ENCODE measurements around the gene PDE11A. TPM values are rescaled to one million over a fixed set of nuclear protein-coding genes. Genes with fewer than 3 reads are reported as not detected.

PDE11A gene
- total RNA-seq, 1 experiment from 2014 or later, result 0.29 TPM

GRCh38 chr2:177923323-177923722 lies 149.3 kb downstream of the PDE11A start:
- DNase-seq (ENCODE audit: low read depth), result no peak

GRCh38 chr2:177921726-177922125 lies 150.9 kb downstream of the PDE11A start:
- DNase-seq (ENCODE audit: low read depth), result no peak

- DNase-seq (ENCODE audit: low read depth), result no peak
Measured at GRCh38 chr2:177917169-177917568, 155.4 kb downstream of the PDE11A start.

DNA sequence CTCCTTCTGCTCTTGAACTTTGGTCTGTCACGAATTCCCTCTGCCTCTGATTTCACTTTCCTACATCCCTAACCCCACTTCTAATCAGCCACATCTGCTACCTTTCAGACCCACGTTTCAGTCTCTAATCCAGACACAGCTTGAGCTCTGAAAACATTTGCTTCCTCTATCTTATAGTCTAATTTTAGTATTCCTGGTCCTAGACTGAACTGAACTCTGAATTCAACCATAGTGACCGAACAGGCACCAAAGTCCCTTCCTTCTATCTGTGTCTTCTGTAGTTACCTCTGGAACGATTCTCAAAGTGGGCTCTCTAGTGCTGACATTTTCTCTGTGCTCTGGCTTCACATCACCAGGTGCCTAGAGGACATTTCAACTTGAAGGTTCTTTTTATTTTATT lies 156.2 kb downstream of the PDE11A start:
- no peak for DNase-seq (ENCODE audit: low read depth)

DNA sequence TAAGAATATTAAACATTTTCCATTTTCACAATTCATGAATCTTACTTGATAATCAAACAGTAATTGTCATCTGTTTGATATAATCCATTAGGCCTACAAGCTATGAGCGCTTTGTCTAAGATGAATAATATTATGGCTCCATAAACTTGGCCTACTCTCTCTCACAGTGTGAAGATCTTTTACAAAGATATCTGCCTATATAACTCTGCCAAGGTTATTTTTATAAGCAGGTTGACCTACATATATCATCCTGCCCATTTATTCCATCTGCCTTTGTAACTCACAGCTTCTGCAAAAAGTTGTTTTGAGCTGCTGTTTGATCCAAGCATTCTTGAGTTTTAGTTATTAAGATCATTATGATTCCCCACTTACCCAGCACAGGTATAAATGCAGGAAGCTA lies 158.3 kb downstream of the PDE11A start:
- no peak for DNase-seq (ENCODE audit: low read depth)

DNA sequence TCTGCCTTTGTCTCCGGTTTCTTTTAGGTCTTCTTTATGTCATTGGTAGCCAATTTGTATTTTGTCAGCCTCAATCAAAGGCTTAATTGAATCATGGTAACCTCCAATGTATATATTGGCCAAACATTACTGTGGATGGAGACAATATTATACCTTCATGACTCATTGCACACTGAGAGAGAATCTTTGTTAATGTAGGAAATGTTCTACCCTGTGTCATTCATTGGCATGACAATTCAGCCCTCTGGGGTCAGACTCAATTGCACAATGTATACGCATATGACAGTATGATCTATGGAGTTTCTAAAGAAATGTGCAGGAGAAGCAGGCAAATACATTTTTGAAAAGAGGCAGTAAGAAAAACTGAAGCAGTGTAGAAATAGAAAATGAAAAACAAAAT lies 162.6 kb downstream of the PDE11A start:
- DNase-seq (ENCODE audit: low read depth), result no peak

GRCh38 chr2:177908824-177909223 lies 163.8 kb downstream of the PDE11A start:
- DNase-seq (ENCODE audit: low read depth), result no peak

DNA sequence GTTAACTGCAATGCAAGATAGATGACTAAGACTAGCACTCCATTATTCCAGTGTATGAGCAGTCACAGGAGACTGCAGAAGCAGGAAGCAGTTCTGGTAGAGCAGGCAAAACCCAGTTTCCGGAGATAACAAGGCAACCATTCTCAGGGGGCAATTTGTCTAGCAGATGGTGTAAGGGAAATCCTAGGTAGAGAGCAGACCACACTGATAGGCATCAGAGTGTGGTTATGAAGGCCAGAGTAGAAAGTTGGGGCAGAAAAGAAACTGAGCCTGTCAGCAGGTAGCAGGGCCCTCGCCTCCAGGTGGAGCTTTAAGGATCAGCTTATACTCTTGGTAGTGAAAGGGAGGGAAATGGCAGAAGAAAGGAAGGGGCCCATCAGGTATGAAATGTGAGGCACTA lies 164.4 kb downstream of the PDE11A start:
- no peak for DNase-seq (ENCODE audit: low read depth)

DNA sequence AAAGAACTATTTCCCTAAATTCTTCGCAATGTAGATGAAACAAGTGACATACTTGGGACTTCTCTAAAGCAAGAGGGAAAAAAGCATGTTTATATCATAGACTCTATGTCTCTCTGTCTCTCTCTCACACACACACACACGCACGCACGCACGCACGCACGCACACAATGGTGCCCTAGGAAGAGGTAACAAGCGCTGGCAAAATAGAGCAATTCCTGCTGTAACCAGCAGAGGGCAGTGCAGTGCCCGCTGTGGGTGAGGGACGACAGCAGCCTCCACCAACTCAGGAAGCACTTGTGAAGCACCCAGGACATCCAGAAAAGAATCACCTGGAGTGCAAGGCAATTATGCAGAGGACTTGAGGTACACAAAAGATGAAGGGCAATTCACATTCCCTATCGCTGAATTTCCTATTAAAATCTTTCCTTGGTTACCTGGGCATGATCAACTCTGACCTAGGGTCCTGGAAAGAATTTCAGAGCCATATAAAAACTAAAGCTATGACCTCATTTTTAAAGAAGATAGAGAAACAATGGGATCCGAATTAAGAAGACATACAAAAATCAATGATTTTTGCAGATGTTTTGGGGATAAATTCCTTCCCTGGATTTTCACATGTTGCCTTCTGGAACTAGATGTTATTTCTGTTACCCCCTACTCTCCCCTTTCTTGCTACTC lies 166.4 kb downstream of the PDE11A start:
- DNase-seq (ENCODE audit: low read depth), result peak; percentile 74

DNA sequence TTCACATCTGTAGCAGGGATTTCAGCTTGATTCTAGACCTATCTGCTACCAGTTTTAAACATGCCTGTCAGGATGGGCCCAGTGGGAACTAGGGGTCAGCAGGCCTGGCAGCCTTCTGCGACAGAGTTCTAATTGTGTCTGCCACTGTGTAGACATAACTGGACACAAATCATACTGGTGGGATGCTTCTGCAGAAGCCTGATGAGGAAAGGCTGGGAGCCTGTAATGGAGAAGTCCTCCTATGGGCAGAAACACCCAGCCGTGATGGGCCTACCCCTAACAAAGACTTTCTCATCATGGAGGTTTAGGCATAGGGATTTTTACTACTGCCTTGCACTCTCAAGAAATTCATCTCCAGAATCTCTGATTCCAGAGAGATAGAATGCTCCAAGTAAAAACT lies 166.9 kb downstream of the PDE11A start:
- DNase-seq (ENCODE audit: low read depth), result no peak

DNA sequence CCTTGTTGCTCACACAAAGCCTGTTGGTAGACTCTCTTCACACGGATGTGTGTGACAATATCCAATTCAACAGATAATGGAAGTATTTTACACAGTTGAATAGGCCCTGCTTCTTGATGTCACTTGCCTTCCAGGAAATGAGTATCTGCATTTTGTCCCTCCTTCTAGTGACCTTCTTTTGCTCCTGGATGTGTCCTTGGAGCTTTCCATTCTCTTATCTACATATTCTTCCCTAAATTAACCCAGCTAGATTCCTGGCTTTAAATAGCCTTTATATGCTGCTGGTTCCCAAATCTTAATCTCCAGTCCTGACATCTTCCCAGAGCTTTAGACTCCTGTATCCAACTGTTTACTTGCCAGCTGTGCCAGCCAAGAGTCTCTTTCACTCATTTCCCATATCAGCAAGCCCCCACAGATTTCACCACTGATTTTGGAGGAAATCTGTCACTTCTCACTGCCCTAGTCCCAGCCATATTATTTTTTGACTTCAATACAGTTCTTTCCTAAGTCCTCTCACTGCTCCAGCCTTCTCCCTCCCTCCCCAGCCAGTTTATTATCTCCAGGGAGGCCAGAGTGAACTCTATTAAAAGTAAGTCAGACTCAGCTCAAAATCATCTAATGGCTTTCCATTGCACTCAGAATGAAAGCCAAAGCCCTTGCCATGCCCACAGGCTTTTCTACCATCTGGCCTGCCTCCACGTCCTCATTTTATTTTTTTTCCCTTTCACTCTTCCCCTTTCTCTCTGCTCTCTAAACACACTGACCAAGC lies 170.0 kb downstream of the PDE11A start:
- DNase-seq (ENCODE audit: low read depth), result no peak

- DNase-seq (ENCODE audit: low read depth), result no peak
Measured at GRCh38 chr2:177900082-177900481, 172.5 kb downstream of the PDE11A start.

DNA sequence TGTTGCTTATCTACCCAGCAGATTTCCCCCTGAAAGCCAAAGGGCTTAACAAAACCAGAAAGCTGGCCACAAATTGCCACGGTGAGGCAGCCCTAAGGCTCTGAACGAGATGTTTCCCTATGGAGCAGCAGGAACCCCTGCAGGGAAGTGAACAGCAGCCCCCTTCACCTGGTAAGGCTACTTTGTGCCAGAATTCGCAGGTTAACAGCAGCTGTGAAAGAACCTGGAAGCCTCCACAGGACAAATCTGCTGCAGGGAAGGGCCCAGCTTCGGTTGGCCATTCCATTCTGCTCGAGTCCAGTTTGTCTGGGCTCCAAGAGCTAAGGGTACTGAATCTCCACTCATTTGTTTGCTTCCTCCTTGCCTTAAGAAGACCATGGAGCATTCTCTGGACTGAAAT lies 175.3 kb downstream of the PDE11A start:
- DNase-seq (ENCODE audit: low read depth), result no peak

GRCh38 chr2:177896587-177896986 lies 176.0 kb downstream of the PDE11A start:
- DNase-seq (ENCODE audit: low read depth), result no peak

- no peak for DNase-seq (ENCODE audit: low read depth)
Measured at GRCh38 chr2:177894546-177894945, 178.0 kb downstream of the PDE11A start.

GRCh38 chr2:177893880-177894279 lies 178.7 kb downstream of the PDE11A start:
- DNase-seq (ENCODE audit: low read depth), result peak; percentile 7

DNA sequence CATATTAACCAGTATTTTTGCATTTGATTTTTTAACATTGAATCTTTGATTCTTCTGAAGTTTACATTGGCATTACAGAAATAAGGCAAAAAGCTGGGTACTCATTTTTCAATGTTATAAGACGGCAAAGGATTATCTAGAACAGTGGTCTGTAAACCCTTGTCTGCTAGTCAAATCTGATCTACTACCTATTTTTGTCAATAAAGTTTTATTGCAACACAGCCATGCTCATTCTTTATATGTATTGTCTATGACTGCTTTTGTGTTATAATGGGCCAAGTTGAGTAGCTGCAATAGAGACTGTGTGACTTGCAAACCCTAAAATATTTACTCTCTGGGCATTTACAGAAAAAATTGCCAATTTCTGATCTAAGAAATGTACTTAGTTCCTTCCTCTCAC lies 181.0 kb downstream of the PDE11A start:
- no peak for DNase-seq (ENCODE audit: low read depth)

DNA sequence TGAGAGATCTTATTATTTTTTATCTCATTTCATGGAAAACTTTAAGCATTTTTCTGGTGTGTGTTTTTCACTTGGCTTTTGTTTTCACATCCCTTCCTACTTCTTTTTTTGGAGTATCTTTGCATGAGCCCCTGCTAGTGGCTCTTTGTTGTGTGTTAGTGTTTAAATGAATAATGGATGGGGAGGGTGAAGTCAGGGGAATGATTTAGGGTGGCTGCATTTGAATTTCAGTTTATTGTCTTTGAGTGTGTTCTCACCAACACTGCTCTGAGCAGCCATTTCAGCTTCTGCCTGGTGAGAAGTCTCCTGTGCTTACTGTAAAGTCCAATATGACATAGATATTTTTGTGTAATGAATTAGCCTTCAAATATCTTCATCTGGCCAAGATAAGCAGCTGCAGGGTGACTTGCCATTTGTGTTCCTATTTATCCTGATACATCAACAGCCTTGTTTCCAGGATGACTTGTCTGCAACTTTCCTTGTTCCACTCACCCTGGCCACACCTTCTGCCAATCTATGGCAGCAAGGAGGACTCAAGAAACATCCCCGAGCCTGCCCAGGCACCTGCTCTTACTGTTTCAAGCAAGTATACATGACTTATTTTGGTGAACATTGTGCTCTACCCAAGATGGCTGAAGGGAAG lies 182.6 kb downstream of the PDE11A start:
- no peak for DNase-seq (ENCODE audit: low read depth)

DNA sequence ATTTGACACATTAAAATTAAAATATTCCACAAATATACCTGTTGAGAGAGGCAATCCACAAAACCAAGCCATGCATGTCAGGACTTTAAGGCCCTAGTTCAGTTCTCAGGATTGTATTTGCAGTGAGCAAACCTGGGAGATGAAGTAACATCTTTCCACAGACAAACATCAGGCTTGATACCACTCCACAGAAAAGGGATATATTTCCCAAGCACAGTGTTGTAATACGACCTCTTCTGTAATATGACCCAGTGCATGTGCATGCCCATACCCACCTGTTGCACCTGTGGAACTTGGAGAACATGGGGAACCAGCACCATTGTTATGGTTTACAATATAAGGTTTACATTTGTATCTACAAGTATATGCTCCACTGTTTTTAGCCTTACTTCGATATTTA lies 184.0 kb downstream of the PDE11A start:
- DNase-seq (ENCODE audit: low read depth), result no peak

GRCh38 chr2:177887722-177888121 lies 184.9 kb downstream of the PDE11A start:
- DNase-seq (ENCODE audit: low read depth), result no peak

- DNase-seq (ENCODE audit: low read depth), result no peak
Measured at GRCh38 chr2:177886824-177887223, 185.8 kb downstream of the PDE11A start.

DNA sequence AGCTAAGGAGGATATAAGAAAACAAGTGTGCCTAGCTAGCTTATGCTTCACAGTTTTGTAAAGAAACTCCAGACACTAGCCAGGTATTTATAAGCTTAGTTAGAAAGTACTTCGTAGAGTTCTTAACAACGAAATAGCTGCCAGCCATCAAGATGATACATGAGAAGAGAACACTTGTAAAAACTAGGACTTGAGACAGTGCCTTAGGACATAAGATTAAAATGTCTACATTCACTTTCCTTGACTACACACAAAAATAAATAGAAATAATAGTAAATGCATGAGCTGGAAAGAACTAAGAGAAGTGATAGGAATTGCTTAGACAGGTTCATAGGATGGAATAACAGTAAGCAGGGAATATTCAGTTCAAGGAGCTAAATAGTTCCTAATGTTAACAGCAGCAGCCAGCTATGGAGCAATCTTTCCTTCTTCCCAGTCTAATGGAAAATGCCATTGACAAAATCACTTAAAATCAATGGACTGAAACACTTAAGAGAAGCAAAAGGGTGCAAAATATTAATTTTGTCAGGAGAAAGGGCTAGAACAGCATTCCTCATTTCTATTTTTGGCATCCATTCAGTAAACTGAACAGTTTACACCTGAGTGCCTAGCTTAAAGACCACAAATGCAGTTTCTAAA lies 186.6 kb downstream of the PDE11A start:
- DNase-seq (ENCODE audit: low read depth), result no peak

DNA sequence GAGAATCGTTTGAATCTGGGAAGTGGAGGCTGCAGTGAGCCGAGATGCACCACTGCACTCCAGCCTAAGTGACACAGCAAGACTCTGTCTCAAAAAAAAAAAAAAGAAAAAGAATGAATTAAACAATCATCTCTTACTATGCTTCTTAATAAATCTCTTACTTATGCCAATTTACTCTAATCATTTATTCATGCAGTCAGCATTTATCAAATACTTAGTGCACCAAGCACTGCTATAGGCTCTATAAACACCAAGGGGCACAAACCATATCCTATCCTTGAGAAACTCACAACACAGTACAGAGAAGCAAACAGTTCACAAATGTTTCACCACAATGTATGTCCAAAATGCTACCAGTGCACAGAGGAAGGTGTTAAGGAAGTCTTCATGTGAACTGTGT lies 189.4 kb downstream of the PDE11A start:
- no peak for DNase-seq (ENCODE audit: low read depth)

All from Daoy (cell line).